Measurements from ENCODE around the gene NMNAT2.
"Not testable (repeated sequence)": the region's sequence is repeated elsewhere in the genome, so short reads cannot be mapped to it uniquely, and the experiment has no call there.

The NMNAT2 gene

DNA sequence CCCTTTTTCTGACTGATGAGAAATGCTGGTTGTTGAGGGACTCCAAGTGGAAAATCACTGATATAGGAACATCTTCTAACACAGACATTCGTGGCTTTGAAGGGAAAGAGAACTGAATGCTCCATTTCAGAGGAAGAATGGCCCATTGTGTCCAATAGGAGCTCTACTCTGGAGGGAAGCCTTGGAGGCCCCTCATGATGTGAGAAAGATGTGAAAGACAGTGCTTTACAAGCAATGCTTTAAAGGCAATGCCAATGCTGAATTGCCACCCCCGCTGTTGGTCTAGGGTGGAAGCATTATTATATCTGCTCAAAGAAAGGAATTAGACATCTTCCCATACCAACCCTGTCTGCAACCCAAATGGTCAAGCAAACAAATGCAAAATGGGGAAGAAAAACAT, 13.7 kb downstream of the NMNAT2 start:
- no peak for TF ChIP-seq CTCF (IDR thresholded peaks at IDR 0.05; ENCODE audit: low read depth, low read length)
- no peak for DNase-seq (ENCODE audit: extremely low read depth, low read depth)

- no peak for TF ChIP-seq CTCF (IDR thresholded peaks at IDR 0.05; ENCODE audit: low read depth, low read length)
- no peak for DNase-seq (ENCODE audit: extremely low read depth, low read depth)
Measured at GRCh38 chr1:183403498-183403897, 14.7 kb downstream of the NMNAT2 start.

GRCh38 chr1:183401565-183401964, 16.6 kb downstream of the NMNAT2 start:
- DNase-seq (ENCODE audit: extremely low read depth, low read depth): not testable (repeated sequence)

DNA sequence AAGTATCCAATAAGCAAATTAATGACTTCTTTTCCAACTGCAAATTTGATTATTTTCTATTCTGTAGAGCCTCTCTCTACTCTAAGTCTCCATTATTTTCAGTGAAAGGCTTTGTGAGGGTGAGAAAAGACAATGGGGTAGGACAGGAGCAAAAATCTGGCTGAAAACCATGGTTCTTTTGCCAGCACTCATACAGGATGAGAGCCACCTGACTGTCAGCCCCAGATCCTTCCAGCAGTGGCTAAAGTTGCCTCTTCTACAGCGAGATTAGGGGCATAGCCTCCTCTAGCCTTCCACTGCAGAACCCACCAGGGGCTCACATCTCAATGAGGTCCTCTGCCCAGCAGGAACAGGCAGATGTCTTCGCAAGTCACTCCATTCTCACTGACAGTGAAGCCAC, 23.7 kb downstream of the NMNAT2 start:
- no peak for DNase-seq (ENCODE audit: extremely low read depth, low read depth)
- no peak for TF ChIP-seq CTCF (IDR thresholded peaks at IDR 0.05; ENCODE audit: low read depth, low read length)

- no peak for TF ChIP-seq CTCF (IDR thresholded peaks at IDR 0.05; ENCODE audit: low read depth, low read length)
- DNase-seq (ENCODE audit: extremely low read depth, low read depth): no peak
Measured at GRCh38 chr1:183391863-183392262, 26.3 kb downstream of the NMNAT2 start.

- DNase-seq (ENCODE audit: extremely low read depth, low read depth): no peak
- TF ChIP-seq CTCF (IDR thresholded peaks at IDR 0.05; ENCODE audit: low read depth, low read length): no peak
Measured at GRCh38 chr1:183390561-183390960, 27.6 kb downstream of the NMNAT2 start.

DNA sequence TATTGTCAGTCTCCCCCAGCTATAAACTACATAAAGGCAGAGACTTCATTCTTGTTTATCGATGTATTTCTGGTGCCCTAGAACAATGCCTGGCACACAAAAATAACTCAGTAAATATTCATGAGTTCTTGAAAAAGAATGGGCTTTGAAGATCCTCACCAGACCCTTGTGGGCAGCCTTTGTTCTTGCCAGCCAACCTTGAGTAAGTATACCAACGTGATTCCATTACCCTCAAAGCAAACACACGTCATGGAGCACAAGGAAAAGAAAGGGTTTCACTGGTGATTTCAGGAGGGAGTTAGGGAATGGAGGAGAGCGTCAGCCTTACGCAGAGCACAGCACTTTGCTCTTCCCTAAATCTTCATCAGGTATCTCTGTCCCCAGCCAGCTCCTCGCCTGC, 29.4 kb downstream of the NMNAT2 start:
- no peak for DNase-seq (ENCODE audit: extremely low read depth, low read depth)
- no peak for TF ChIP-seq CTCF (IDR thresholded peaks at IDR 0.05; ENCODE audit: low read depth, low read length)

DNA sequence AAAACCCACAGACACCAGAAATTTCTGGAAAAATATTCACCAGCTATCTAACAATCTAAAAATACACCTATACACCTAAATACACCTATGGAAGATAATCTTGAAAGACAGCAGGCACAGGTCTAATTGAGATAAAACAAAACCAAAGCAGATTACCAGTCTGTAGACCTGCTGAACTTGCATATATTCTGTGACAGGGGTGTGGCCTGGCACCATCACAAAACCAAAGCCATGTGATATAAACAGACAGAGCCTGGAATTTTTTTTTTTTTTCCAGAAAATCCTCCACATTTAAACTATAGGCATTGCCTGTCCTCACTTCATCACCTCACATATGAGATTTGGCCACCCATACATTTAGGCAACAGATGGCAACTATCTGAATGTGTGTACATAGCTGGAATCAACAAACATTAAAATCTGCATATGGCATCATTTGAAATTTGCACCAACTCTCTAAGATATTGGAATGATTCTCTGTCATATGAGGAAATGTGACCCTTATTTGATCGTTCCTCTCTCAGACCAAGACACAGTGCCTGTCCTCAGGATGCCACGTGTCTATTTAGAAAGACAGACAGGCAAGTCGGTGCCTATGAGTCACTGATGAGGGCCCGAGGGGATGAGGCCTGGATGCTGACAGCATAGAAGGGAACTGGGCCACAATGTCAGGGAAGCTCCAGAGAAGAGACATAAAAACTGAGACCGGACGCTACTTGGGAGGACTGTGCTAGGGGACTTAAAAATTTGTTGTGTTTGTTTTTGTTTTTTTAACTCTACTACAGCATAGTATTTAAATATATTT, 32.6 kb downstream of the NMNAT2 start:
- no peak for DNase-seq (ENCODE audit: extremely low read depth, low read depth)
- TF ChIP-seq CTCF (IDR thresholded peaks at IDR 0.05; ENCODE audit: low read depth, low read length): no peak

Data from AG09319 (cell line).